GM23338 (cell line): ENCODE measurements around the gene IL1RN. TPM values are rescaled to one million over a fixed set of nuclear protein-coding genes. Genes with fewer than 3 reads are reported as not detected.

Source experiments
- EZH2 ChIP-seq: fragments of 200-600 bp; sonication (generic); IDR thresholded peaks from one replicate; pipeline ENCODE4 v1.8.0; 2017; ENCODE audit warnings: antibody characterized with exemption, mild to moderate bottlenecking, low read depth; ENCODE audit not compliant: unreplicated experiment
- JUNB ChIP-seq: IDR thresholded peaks from one replicate; pipeline ENCODE4 v1.6.1; 2016; ENCODE audit warnings: antibody characterized with exemption; ENCODE audit not compliant: unreplicated experiment
- POLR2AphosphoS5 ChIP-seq: IDR thresholded peaks from 2 replicates; pipeline ENCODE4 v1.6.1; 2016; ENCODE audit warnings: antibody characterized with exemption, low read depth
- REST ChIP-seq: IDR thresholded peaks from one replicate; pipeline ENCODE4 v1.6.1; 2018; ENCODE audit warnings: antibody characterized with exemption; ENCODE audit not compliant: unreplicated experiment
- ZNF114 ChIP-seq: fragments of 250-450 bp; sonication (Bioruptor Pico); IDR thresholded peaks from 2 replicates; pipeline ENCODE4 v1.5.0; 2020; ENCODE audit warnings: mild to moderate bottlenecking, moderate library complexity
- polyA plus RNA-seq: library from polyadenylated mRNA; unstranded; fragments of >200 nt; fragmentation: Nextera tagmentation; extraction: Ambion mirVana; gene quantifications from 2 replicates; pipeline ENCODE4 v1.2.1, GENCODE V29; 2016
- total RNA-seq: library from RNA; depleted of rRNA; stranded (reverse); fragments of >200 nt; shearing (Covaris generic); gene quantifications from 2 replicates; pipeline ENCODE4 v1.2.3, GENCODE V29; 2014
- TF ChIP-seq, protein P1 (sequence below): fragments of 250-450 bp; sonication (Bioruptor Pico); IDR thresholded peaks from 2 replicates; pipeline ENCODE4 v1.5.0; 2020; ENCODE audit warnings: mild to moderate bottlenecking, moderate library complexity
- TF ChIP-seq, protein P2 (sequence below): IDR thresholded peaks from 2 replicates; pipeline ENCODE4 v1.6.1; 2016; ENCODE audit warnings: antibody characterized with exemption

The IL1RN gene
- total and polyA plus RNA-seq, 2 experiments from 2014 or later = not detected

- TF ChIP-seq, protein P1, sequence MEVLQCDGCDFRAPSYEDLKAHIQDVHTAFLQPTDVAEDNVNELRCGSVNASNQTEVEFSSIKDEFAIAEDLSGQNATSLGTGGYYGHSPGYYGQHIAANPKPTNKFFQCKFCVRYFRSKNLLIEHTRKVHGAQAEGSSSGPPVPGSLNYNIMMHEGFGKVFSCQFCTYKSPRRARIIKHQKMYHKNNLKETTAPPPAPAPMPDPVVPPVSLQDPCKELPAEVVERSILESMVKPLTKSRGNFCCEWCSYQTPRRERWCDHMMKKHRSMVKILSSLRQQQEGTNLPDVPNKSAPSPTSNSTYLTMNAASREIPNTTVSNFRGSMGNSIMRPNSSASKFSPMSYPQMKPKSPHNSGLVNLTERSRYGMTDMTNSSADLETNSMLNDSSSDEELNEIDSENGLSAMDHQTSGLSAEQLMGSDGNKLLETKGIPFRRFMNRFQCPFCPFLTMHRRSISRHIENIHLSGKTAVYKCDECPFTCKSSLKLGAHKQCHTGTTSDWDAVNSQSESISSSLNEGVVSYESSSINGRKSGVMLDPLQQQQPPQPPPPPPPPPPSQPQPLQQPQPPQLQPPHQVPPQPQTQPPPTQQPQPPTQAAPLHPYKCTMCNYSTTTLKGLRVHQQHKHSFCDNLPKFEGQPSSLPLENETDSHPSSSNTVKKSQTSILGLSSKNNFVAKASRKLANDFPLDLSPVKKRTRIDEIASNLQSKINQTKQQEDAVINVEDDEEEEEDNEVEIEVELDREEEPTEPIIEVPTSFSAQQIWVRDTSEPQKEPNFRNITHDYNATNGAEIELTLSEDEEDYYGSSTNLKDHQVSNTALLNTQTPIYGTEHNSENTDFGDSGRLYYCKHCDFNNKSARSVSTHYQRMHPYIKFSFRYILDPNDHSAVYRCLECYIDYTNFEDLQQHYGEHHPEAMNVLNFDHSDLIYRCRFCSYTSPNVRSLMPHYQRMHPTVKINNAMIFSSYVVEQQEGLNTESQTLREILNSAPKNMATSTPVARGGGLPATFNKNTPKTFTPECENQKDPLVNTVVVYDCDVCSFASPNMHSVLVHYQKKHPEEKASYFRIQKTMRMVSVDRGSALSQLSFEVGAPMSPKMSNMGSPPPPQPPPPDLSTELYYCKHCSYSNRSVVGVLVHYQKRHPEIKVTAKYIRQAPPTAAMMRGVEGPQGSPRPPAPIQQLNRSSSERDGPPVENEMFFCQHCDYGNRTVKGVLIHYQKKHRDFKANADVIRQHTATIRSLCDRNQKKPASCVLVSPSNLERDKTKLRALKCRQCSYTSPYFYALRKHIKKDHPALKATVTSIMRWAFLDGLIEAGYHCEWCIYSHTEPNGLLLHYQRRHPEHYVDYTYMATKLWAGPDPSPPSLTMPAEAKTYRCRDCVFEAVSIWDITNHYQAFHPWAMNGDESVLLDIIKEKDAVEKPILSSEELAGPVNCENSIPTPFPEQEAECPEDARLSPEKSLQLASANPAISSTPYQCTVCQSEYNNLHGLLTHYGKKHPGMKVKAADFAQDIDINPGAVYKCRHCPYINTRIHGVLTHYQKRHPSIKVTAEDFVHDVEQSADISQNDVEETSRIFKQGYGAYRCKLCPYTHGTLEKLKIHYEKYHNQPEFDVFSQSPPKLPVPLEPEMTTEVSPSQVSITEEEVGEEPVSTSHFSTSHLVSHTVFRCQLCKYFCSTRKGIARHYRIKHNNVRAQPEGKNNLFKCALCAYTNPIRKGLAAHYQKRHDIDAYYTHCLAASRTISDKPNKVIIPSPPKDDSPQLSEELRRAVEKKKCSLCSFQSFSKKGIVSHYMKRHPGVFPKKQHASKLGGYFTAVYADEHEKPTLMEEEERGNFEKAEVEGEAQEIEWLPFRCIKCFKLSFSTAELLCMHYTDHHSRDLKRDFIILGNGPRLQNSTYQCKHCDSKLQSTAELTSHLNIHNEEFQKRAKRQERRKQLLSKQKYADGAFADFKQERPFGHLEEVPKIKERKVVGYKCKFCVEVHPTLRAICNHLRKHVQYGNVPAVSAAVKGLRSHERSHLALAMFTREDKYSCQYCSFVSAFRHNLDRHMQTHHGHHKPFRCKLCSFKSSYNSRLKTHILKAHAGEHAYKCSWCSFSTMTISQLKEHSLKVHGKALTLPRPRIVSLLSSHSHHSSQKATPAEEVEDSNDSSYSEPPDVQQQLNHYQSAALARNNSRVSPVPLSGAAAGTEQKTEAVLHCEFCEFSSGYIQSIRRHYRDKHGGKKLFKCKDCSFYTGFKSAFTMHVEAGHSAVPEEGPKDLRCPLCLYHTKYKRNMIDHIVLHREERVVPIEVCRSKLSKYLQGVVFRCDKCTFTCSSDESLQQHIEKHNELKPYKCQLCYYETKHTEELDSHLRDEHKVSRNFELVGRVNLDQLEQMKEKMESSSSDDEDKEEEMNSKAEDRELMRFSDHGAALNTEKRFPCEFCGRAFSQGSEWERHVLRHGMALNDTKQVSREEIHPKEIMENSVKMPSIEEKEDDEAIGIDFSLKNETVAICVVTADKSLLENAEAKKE (CRISPR knock-in tag) = no peak
- TF ChIP-seq JUNB (no peak), REST (no peak), POLR2AphosphoS5 (no peak), ZNF114 (no peak), EZH2 (no peak)
- TF ChIP-seq, protein P2, sequence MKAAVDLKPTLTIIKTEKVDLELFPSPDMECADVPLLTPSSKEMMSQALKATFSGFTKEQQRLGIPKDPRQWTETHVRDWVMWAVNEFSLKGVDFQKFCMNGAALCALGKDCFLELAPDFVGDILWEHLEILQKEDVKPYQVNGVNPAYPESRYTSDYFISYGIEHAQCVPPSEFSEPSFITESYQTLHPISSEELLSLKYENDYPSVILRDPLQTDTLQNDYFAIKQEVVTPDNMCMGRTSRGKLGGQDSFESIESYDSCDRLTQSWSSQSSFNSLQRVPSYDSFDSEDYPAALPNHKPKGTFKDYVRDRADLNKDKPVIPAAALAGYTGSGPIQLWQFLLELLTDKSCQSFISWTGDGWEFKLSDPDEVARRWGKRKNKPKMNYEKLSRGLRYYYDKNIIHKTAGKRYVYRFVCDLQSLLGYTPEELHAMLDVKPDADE = no peak
Measured at GRCh38 chr2:113150258-113150601, 22.8 kb downstream of the IL1RN start (continued).
